MCF 10A (cell line): ENCODE data around the gene BPGM. TPM values are rescaled to one million over a fixed set of nuclear protein-coding genes. Genes with fewer than 3 reads are reported as not detected.

Experiments
- BruUV-seq: library from RNA; stranded (reverse); fragments of 400-500 nt; replicated peaks from 2 replicates; lab custom pipeline; 2021; lab: Mats Ljungman, UMichigan
- CTCF ChIA-PET: fragments of 300-600 bp; sonication (Branson Sonifier 250); formaldehyde crosslinking; extraction: SDS; loops from one replicate; lab custom pipeline; 2021; ENCODE audit warnings: antibody characterized with exemption, inconsistent platforms; lab: Yijun Ruan, JAX
- POLR2A ChIA-PET: fragments of 300-600, 350-650 bp; sonication (Branson Sonifier 250); formaldehyde crosslinking; extraction: SDS; loops from one replicate; lab custom pipeline; 2020; ENCODE audit warnings: antibody characterized with exemption, inconsistent platforms; lab: Yijun Ruan, JAX
- DNase-seq: peaks from one replicate; pipeline ENCODE4 v3.0.0-alpha.2; 2018; ENCODE audit not compliant: unreplicated experiment
- H3K27ac Mint-ChIP-seq: one replicate; pipeline ENCODE4 v1.8.0; 2022; ENCODE audit warnings: mild to moderate bottlenecking, low read depth, mixed read lengths; ENCODE audit not compliant: unreplicated experiment
- H3K27me3 Mint-ChIP-seq: one replicate; pipeline ENCODE4 v1.8.0; 2022; ENCODE audit warnings: mixed read lengths; ENCODE audit not compliant: insufficient read depth, unreplicated experiment
- H3K36me3 Mint-ChIP-seq: one replicate; pipeline ENCODE4 v1.8.0; 2022; ENCODE audit warnings: mild to moderate bottlenecking, moderate library complexity, mixed read lengths; ENCODE audit not compliant: insufficient read depth, unreplicated experiment
- H3K4me1 Mint-ChIP-seq: one replicate; pipeline ENCODE4 v1.8.0; 2022; ENCODE audit warnings: mixed read lengths; ENCODE audit not compliant: insufficient read depth, unreplicated experiment
- H3K4me3 Mint-ChIP-seq: one replicate; pipeline ENCODE4 v1.8.0; 2022; ENCODE audit warnings: mild to moderate bottlenecking, moderate library complexity, mixed read lengths; ENCODE audit not compliant: unreplicated experiment
- H3K9me3 Mint-ChIP-seq: one replicate; pipeline ENCODE4 v1.8.0; 2022; ENCODE audit warnings: mixed read lengths; ENCODE audit not compliant: unreplicated experiment
- intact Hi-C: fragments of 100-400 bp; cut with micrococcal nuclease; formaldehyde crosslinking; loops from 2 replicates; pipeline ENCODE4 v1.14.1; 2022
- total RNA-seq: library from RNA; stranded (reverse); gene quantifications from 2 replicates; pipeline ENCODE4 v1.2.3, GENCODE V29; 2022
- TF ChIP-seq, protein P1 (sequence below): fragments of 200-600 bp; IDR thresholded peaks from one replicate; pipeline ENCODE4 v1.8.0; 2022; ENCODE audit warnings: antibody characterized with exemption, mild to moderate bottlenecking; ENCODE audit not compliant: unreplicated experiment

BPGM gene
- total RNA-seq, 1 experiment from 2014 or later, result 8.2 TPM

DNA sequence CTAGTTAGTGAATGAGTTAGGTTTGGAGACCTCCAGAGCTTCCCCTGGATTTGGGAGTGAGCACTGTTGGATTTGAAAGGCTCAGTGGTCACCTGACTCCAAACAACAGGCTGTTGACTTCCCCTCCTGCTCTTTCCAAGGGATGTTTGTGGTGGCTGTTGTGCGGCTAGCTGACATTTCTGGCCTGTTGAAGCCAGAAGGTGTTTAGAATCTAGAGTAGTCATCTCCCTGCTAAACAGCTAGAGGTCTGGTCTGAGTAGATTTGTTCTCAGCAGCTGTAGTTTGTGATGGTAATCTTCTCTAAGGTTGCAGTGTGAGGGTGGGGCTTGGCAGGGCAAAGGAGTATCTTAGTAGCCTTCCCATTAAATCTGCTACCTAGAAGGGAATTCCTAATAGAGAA lies 30.1 kb downstream of the BPGM start:
- H3K4me3 Mint-ChIP-seq, result no peak overlapping the region
- TF ChIP-seq, protein P1, sequence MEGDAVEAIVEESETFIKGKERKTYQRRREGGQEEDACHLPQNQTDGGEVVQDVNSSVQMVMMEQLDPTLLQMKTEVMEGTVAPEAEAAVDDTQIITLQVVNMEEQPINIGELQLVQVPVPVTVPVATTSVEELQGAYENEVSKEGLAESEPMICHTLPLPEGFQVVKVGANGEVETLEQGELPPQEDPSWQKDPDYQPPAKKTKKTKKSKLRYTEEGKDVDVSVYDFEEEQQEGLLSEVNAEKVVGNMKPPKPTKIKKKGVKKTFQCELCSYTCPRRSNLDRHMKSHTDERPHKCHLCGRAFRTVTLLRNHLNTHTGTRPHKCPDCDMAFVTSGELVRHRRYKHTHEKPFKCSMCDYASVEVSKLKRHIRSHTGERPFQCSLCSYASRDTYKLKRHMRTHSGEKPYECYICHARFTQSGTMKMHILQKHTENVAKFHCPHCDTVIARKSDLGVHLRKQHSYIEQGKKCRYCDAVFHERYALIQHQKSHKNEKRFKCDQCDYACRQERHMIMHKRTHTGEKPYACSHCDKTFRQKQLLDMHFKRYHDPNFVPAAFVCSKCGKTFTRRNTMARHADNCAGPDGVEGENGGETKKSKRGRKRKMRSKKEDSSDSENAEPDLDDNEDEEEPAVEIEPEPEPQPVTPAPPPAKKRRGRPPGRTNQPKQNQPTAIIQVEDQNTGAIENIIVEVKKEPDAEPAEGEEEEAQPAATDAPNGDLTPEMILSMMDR, result no peak
- peaks cover 6% of the 10 kb centered on the region for H3K4me1 Mint-ChIP-seq
- peaks cover 4% of the 10 kb centered on the region for H3K36me3 Mint-ChIP-seq
- POLR2A ChIA-PET, result no interaction called here
- CTCF ChIA-PET, result interaction anchor here (0.6 to 2.3 kb wide), 2 partner anchors 13 to 278 kb away, joined by 5 to 11 read pairs; no protein-coding TSS in a partner anchor
- no peak for DNase-seq
- intact Hi-C loops, result no loop called here
- H3K9me3 Mint-ChIP-seq, result no peaks in the 10 kb centered on the region
- BruUV-seq, result no TSS peak
- H3K27me3 Mint-ChIP-seq, result no peaks in the 10 kb centered on the region
- no peak overlapping the region for H3K27ac Mint-ChIP-seq

DNA sequence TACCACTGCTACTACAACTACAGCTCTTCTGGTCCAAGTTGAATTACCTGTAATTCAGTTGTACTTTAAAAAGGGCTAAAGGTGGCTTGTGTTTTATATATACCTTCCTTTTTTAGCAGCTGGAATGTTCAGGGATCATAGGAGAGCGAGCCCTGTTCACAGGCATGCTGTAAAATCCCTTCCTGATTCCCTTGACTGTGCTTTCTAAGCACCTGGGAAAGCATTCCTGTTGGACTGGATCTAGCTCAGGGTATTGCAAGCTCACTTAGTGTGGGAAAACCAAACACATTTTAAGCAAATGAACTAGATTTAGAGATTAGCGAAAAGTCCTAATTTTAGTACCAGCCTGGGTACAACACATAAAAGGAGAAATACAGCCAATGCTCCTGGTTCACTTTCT lies 31.5 kb downstream of the BPGM start:
- H3K4me1 Mint-ChIP-seq, result peaks cover 6% of the 10 kb centered on the region
- POLR2A ChIA-PET, result interaction anchor here (0.5 kb wide), 1 partner anchor 533 kb away, joined by 4 read pairs; the partner anchor contains the start of gene WDR91
- DNase-seq, result no peak
- no TSS peak for BruUV-seq
- H3K27me3 Mint-ChIP-seq, result no peaks in the 10 kb centered on the region
- H3K27ac Mint-ChIP-seq, result no peak overlapping the region
- CTCF ChIA-PET, result interaction anchor here (0.7 to 1.9 kb wide), 3 partner anchors 12 to 464 kb away, joined by 3 to 7 read pairs (median 4); no protein-coding TSS in a partner anchor
- H3K36me3 Mint-ChIP-seq, result peaks cover 11% of the 10 kb centered on the region
- TF ChIP-seq, protein P1, result no peak
- H3K9me3 Mint-ChIP-seq, result no peaks in the 10 kb centered on the region
- intact Hi-C loops, result no loop called here
- no peak overlapping the region for H3K4me3 Mint-ChIP-seq

DNA sequence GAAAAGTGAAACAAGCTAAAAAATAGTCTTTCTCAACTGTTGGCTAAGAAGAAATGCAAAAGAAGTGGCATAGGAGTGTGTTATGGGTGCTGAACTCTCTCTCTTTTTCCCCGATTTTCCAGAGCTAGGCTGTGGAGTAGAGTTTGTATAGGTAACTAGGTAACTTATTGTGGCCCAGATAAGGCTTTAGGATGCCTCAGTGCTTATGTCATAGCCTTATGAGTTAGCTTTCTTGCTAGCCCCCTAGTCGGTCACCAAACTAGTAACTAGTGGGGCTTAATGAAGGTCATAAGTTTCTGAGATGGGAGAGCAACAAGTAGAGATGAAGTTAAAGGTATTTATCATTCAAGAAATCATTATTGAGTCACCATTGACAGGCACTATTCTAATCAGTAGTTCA lies 32.4 kb downstream of the BPGM start:
- CTCF ChIA-PET, result interaction anchor here (0.6 to 1.9 kb wide), 2 partner anchors 11 to 193 kb away, joined by 3 to 7 read pairs; no protein-coding TSS in a partner anchor
- H3K27ac Mint-ChIP-seq, result no peak overlapping the region
- POLR2A ChIA-PET, result no interaction called here

DNA sequence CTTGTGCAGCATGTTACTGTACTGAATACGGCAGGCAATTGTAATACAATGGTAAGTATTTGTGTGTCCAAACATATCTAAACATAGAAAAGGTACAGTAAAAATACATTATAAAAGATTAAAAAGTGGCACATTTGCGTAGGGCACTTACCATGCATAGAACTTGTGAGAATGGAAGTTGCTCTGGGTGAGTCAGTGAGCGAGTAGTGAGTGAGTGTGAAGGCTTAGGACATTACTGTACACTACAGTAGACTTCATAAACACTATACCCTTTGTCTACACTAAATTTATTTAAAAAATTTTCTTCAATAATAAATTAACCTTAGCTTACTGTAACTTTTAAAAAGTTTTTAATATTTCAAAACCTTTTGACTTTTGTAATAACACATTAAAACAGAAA lies 37.5 kb downstream of the BPGM start:
- DNase-seq, result no peak
- CTCF ChIA-PET, result interaction anchor here (0.6 to 1.5 kb wide), 7 partner anchors 16 to 651 kb away, joined by 3 to 4 read pairs (median 4); no protein-coding TSS in a partner anchor
- TF ChIP-seq, protein P1, result no peak
- POLR2A ChIA-PET, result interaction anchor here (1.2 kb wide), 1 partner anchor 12 kb away, joined by 3 read pairs; no protein-coding TSS in a partner anchor
- H3K4me1 Mint-ChIP-seq, result no peaks in the 10 kb centered on the region
- intact Hi-C loops, result loop anchor here (10.0 kb wide), 1 partner anchor 591 kb away; no protein-coding TSS in a partner anchor
- no peak overlapping the region for H3K4me3 Mint-ChIP-seq
- no TSS peak for BruUV-seq
- peaks cover 11% of the 10 kb centered on the region for H3K36me3 Mint-ChIP-seq
- no peak overlapping the region for H3K27ac Mint-ChIP-seq
- H3K27me3 Mint-ChIP-seq, result no peaks in the 10 kb centered on the region
- no peaks in the 10 kb centered on the region for H3K9me3 Mint-ChIP-seq

More for the DNA sequence above, 32.4 kb downstream of the BPGM start:
- Mint-ChIP-seq H3K4me1 (peaks cover 6% of the 10 kb centered on the region), H3K36me3 (peaks cover 11% of the 10 kb centered on the region), H3K9me3 (no peaks in the 10 kb centered on the region), H3K27me3 (no peaks in the 10 kb centered on the region), H3K4me3 (no peak overlapping the region)
- DNase-seq, result no peak
- intact Hi-C loops, result no loop called here
- no TSS peak for BruUV-seq
- TF ChIP-seq, protein P1, result no peak
